Glomerular visceral epithelial cell (primary cell): ENCODE measurements around the gene ACSS1.

Experiments
- DNase-seq: peaks from one replicate; pipeline ENCODE4 v3.0.0-alpha.2; 2016; ENCODE audit errors: extremely low spot score

The ACSS1 gene

DNA sequence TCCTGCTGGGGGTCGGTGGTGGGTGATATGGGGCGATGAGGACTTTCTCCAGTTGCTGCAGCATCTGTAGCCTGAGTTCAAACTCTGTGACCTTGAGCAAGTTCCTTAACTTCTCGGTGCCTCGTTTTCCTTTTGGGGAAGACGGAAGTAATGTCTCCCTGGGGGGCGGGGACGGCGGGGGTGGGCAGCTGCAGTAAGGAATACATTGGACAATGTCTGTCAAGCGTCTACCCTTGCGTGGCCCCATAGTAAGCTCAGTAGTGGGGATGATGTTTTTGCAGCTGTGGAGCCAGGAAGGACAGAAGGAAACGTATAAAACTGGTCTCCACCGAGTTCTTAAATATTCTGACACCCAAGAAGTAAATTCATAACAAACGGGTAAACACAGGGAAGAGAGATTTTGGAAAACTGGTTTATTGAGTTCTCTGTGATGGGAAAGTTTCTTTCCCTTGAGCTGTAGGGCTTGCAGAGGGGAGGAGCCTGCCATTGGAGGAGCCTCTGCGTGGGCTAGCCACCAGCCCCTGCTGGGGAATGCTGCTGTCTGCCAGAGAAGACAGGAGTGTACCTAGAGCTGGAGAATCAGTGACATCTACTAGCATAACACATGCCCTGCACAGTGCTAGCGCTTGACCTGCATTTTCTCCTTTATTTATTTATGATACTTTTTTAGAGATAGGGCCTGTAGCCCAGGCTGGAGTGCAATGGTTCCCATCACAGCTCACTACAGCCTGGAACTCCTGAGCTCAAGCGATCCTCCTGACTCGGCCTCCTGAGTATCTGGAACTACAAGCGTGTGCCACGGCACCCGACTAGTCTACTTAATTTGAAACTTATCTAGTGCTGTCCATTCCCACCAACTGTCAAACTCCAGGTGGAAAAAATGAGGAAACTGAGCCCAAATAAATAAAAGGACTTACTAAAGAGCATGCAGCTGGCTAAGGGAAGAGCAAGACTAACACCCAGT, 1.2 kb upstream of the ACSS1 start:
- no peak for DNase-seq

DNA sequence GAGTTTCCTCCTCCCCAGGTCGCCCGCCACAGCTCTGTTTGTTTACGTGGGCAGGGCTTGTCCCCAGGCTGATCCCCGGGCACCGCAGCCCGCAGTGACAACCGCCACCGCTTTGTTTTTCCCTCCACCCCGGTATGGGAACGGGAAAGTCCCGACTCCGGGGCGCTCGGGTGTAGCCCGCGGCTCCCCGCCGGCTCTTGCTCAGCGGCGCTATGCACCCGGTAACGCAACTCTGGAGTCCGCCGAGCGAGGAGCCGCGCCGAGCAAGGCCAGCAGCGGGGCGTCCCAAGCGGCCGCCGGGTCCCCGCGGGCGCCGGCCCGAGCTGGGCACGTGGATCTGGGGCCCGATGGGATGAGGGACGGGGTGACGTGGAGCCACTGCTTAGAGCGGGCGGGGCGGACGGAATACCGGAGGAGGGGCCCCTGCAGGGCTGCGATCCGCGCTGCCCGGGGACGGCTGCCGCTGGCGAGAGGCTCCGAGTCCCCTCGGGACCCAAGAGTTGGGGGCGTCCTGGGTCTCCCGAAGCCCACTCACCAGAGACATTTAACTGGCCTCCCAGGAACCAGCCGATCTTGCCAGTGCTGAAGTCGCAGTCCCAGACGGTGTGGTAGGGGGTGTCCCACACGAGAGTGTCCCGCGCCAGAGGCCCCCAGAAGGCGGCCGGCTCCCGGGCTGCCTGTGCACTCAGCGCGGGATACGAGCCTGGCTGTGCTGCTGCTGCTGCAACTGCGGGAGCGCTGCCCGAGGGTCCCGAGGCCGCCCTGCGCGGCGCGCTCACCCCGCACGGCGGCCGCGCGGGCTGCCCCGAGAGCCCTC, 497 bp downstream of the ACSS1 start:
- DNase-seq, result no peak

GRCh38 chr20:25056690-25057233, 1.2 kb downstream of the ACSS1 start:
- DNase-seq, result no peak

- DNase-seq, result no peak
Measured at GRCh38 chr20:25055711-25056495, 2.0 kb downstream of the ACSS1 start.

DNA sequence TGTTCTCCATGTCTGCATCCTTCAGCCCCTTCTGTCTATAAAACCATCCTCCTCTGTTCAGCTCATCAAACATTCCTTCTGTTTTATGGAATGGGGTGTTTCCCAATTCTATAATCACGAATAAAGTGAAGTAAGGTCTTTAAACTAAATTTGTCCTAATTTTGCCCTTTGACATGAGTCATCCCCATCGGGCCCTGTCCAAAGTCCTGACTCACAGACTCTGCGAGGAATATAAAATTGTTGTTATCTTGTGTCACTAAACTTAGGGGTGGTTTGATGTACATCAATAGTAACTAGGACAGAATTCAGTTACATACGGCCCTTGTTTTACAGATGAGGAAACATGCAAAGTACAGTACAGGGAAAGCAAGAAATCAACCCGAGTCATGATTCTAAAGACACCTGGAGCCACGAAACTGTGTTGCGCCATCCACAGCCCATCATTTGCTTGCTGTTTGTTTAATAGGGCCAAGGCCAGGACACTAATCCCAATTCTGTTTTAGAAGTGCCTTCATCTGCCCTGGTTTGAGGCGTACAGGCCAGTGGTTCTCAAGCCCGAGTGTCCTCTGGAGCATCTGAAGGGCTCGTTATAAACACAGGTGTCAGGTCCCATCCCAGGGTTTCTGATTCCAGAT, 2.8 kb downstream of the ACSS1 start:
- DNase-seq, result no peak

GRCh38 chr20:25054096-25054820, 3.7 kb downstream of the ACSS1 start:
- no peak for DNase-seq

DNA sequence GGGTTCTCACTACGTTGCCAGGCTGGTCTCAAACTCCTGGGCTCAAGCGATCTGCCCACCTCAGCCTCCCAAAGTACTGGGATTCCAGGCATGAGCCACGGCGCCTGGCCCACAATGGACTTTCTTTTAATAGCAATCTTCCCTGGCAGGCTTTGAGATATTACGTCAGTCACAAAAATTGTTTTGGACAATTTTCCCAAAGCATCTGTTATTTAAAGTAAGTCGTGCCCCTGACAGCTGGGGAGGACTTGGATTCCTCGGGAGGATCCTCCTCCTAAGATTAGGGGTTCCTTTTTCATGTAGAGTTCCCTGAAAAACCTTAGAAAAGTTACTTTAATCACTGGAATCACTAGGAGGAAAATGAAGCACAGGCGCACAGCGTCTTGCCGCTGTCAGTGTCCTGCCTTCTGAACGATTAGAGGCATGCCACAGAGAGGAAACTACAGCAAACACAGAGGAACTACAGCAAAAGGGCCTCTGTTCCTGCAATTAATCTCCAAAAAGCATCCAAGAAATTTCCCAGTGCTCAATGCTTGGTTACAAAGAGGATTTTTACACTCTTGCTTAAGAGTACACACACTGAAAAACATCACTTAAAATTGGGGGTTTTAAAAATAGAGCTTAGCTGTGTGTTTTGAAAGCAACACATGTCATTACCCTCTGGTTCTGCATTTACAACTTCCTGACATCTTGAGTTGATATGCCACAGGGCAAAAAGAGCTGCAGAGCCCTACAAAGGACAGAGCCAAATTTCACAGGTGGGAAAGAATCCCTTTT, 4.5 kb downstream of the ACSS1 start:
- DNase-seq, result no peak

GRCh38 chr20:25052255-25053194, 5.4 kb downstream of the ACSS1 start:
- no peak for DNase-seq

- no peak for DNase-seq
Measured at GRCh38 chr20:25051386-25052155, 6.4 kb downstream of the ACSS1 start.

DNA sequence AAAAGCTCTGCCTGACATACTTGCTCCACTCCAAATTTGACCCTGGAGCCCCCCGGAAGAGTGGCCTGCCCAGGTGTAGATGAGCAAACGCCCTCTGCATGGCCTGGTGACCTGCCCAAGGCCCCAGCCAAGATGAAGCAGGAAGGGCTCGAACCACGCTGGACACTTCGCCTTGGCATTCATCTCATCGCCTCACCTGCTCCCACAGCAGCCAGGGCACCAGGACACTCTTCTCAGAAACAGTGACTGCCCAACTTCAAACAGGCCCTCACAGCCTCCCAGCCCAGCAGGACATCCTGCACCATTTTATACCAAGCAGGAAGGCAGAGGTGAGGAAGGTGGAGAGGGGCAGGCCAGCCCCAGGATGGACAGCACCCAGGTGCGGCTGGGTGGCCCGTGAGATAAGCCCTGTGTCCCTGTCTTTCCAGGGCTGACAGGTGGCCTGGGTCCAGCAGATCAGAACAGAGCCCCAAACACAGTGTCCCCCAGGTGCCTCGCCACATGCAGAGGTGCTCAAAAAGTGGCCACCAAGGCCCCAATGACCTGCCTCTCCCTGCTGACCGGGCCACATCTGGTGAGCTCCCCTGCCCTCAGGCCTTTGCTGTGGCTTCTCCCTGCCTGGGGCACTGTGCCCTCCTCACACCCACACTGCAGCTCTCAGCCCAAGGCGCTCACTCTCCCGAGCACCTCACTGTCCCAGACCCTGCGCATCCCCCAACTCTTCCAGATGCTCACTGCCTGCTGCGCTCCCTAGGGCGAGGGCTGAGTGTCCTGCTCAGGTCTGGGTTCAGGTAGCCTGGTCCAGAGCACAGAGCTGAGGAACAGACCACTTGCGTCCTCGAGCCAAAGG, 7.2 kb downstream of the ACSS1 start:
- no peak for DNase-seq

DNA sequence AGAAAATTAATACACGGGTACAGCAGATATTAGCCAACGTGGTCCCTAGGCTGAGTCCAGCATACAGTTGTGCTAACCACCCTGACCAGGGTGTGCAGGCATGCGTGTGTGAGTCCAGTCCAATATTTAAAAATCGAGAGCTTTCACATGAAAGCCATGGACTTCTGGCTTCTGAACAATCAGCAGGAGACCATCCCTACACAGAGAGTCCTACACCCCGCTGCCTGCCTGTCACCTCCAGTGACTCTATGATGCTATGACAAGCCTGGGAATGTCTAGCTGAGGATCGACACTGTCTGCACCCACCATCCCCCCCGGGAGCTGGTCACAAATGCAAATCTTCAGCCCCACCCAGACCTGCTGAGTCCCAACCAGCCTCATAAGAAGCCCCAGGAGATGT, 7.9 kb downstream of the ACSS1 start:
- DNase-seq, result no peak

GRCh38 chr20:25049261-25050060, 8.5 kb downstream of the ACSS1 start:
- DNase-seq, result no peak

- DNase-seq, result no peak
Measured at GRCh38 chr20:25048519-25048952, 9.4 kb downstream of the ACSS1 start.

- DNase-seq, result no peak
Measured at GRCh38 chr20:25047766-25048165, 10.2 kb downstream of the ACSS1 start.

DNA sequence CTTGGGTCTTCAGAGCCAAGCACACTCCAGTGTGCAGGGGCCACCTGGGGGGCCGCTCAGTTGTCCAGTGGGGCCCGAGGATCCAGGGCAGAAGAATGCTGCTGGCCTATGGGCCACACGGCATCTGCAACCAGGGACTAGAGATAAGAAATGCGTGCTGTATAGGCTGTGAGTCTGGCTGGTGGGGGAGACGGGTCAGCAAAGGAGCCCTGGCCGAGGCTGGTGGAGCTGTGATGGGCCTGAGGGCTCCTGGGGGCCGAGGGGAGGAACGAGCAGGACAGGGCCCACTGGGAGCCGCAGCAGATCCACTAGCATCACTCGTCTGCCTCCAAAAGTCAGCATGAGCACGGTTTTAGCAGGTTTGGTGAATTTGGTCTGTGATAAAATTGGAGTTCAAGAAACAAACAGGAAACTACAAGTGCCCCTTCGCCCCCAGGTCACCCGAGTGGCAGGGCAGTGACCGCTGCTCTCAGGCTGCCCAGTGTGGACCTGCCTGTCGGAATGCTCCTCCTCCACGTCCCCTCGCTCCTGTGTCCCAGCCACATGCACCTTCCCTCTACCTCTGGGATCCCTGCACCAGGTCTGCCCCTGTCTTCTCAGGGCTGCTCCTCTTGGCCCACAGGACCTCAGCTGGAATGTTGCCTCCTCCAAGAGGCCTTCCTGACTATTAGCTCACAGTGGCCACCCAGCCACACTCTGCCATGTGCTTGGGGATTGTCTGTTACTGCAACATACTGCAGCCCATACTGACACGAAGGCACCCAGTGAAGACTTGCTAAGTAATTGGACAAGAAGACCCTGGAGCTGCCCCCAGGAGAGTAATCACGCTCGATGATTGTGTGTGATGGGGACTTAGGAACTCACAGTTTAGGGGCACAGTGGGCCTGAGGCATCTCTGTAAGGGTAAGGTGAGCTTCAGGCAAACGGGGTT, 10.9 kb downstream of the ACSS1 start:
- no peak for DNase-seq
